HG03439 (cell line): Measurements from ENCODE around the gene AGRP.

Source experiments
- ATAC-seq: cut with Tn5 transposase; IDR thresholded peaks from one replicate; pipeline ENCODE4 v1.9.1; 2021; ENCODE audit warnings: mild to moderate bottlenecking, moderate library complexity; ENCODE audit not compliant: unreplicated experiment

Gene AGRP

GRCh38 chr16:67463691-67464090 lies 19.7 kb downstream of the AGRP start:
- no peak for ATAC-seq

GRCh38 chr16:67463059-67463458 lies 20.3 kb downstream of the AGRP start:
- no peak for ATAC-seq

GRCh38 chr16:67462279-67462655 lies 21.1 kb downstream of the AGRP start:
- ATAC-seq, result no peak

- no peak for ATAC-seq
These were observed 21.6 kb downstream of the AGRP start for GRCh38 chr16:67461600-67462278.

- ATAC-seq, result no peak
These were observed 22.4 kb downstream of the AGRP start for GRCh38 chr16:67460961-67461360.

- no peak for ATAC-seq
These were observed 23.2 kb downstream of the AGRP start for GRCh38 chr16:67460168-67460567.

- no peak for ATAC-seq
These were observed 23.5 kb downstream of the AGRP start for GRCh38 chr16:67459861-67460150.

GRCh38 chr16:67459066-67459860 lies 24.1 kb downstream of the AGRP start:
- ATAC-seq, result no peak

GRCh38 chr16:67458121-67458641 lies 25.2 kb downstream of the AGRP start:
- no peak for ATAC-seq

GRCh38 chr16:67457611-67458010 lies 25.7 kb downstream of the AGRP start:
- no peak for ATAC-seq

- no peak for ATAC-seq
These were observed 26.8 kb downstream of the AGRP start for GRCh38 chr16:67456391-67457081.

GRCh38 chr16:67454852-67455251 lies 28.5 kb downstream of the AGRP start:
- ATAC-seq, result no peak

GRCh38 chr16:67454104-67454503 lies 29.2 kb downstream of the AGRP start:
- no peak for ATAC-seq

GRCh38 chr16:67451704-67452435 lies 31.5 kb downstream of the AGRP start:
- ATAC-seq, result no peak

- ATAC-seq, result no peak
These were observed 32.2 kb downstream of the AGRP start for GRCh38 chr16:67451061-67451703.

GRCh38 chr16:67449739-67450138 lies 33.6 kb downstream of the AGRP start:
- ATAC-seq, result no peak

- ATAC-seq, result no peak
These were observed 34.0 kb downstream of the AGRP start for GRCh38 chr16:67449336-67449735.

GRCh38 chr16:67448580-67448979 lies 34.8 kb downstream of the AGRP start:
- ATAC-seq, result no peak

GRCh38 chr16:67447508-67448076 lies 35.8 kb downstream of the AGRP start:
- no peak for ATAC-seq

- no peak for ATAC-seq
These were observed 36.3 kb downstream of the AGRP start for GRCh38 chr16:67446968-67447507.
